CD4-positive, alpha-beta T cell treated with Interferon alpha-2 for 1 hour (primary cell): ENCODE data around the gene SLC24A3.

Experiments
- DNase-seq, 2 donors: peaks; one replicate each; pipeline ENCODE4 v3.0.0-alpha.2; 2020 to 2022

The SLC24A3 gene

DNA sequence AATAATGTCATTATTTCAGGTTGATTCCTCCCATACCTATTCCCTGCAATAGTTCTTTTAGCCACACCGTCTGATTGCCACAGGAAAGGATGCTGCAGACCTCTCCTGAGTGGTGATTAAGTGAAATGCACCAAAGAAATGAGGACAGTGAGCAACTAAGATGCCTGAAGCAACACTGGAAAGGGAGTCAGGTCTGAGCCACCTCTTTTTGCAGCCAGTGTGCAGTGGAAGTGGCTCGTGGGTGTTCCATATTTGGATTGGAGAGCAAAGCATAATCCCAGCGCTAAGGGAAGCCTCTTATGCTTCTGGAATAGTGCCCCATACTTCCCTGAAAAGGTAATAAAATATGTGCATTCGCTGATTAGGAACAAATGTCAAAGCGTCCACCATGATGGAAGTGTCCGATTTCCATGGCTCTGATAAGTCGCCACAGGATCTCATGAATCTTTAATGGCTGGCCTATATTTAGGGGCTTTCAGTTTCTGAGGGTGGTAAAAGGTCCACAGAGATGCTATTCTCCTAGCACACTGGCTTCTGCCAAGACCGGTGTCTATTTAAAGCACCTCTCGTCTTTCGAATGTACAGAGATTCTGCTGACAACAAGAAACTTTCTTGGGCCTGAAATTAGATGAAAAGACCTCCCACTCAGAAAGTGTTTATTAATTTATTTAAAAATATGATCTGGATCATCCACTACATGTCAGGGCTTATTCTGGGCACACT, 253.9 kb downstream of the SLC24A3 start:
- no peak for DNase-seq

DNA sequence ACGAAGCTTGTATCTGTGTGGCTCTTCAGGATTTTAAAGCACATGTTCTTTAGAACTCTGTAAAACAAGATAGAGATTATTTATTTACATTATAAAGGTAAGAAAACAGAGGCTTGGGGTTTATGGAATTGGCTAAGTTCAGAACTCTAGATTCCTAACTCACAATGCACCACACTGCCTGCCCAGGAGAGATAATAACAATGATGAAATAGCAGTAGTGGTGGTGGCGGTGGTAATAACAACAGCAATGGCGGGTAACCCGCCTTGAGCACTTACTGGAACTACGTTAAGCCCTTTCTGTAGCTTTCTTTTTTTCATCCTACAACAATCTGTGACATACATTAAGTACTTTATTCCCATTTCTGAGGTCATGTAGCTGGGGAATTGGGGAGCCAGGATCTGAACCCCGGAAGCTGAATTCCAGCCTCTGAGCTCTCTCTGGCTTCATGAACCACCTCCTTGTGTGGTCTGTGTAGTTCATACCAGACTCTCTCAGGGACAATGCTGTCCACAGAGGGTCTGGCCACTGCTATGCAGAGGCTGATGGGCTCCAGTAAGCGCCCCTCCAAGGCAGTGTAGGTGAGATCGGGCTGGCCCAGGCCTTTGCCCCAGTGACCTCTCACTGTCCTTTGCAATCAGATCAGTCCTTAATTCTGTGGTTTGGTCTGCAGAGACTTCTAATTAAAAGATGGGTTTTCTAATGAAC, 260.9 kb downstream of the SLC24A3 start:
- no peak for DNase-seq

- no peak for DNase-seq
Observed at GRCh38 chr20:19473922-19474286, 261.5 kb downstream of the SLC24A3 start.

- DNase-seq = no peak
Observed at GRCh38 chr20:19478320-19478895, 266.0 kb downstream of the SLC24A3 start.

GRCh38 chr20:19482726-19483125, 270.3 kb downstream of the SLC24A3 start:
- no peak for DNase-seq

GRCh38 chr20:19483309-19483708, 270.9 kb downstream of the SLC24A3 start:
- no peak for DNase-seq

DNA sequence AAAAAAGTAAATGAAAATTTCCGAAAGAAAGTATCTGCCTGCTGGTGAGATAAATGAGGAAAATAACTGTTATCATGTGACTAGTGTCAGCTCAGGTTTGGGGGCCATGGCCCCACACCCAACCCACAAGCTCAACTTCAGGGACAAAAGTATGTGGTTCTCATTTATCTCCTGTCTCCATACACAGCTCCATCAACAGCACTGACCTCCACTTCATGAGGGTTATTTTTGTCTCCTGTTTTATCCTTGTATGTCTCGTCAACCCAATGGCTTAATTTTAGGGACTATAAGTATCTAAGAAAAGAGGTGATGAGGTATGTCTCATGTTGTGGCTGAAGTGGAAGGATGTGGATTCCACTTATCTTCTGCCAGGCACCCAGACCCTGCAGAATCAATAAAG, 274.0 kb downstream of the SLC24A3 start:
- DNase-seq = no peak

- DNase-seq = no peak
Observed at GRCh38 chr20:19487420-19487819, 275.0 kb downstream of the SLC24A3 start.

DNA sequence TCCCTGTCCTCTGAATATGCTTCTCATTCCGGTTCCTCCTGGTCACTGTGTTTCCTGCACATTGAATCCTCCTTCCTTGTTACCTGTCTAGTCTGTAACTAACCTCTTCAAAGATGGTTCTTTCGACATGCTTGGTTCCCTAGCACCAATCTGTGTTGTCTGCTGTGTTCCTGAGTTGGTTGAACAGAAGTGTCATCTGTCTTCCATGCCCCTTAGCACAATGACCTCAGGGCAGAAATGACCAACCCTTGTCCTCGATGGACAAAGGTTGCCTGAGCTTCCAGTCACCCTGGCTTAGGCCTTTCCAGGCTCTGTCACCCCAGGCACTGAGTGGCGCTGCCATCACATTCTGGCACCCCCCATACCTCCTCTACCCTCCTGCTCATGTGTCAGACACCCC, 278.8 kb downstream of the SLC24A3 start:
- DNase-seq = no peak

- no peak for DNase-seq
Observed at GRCh38 chr20:19492116-19492515, 279.7 kb downstream of the SLC24A3 start.

- DNase-seq = no peak
Observed at GRCh38 chr20:19492687-19493336, 280.4 kb downstream of the SLC24A3 start.

- no peak for DNase-seq
Observed at GRCh38 chr20:19493794-19494495, 281.5 kb downstream of the SLC24A3 start.

- DNase-seq = no peak
Observed at GRCh38 chr20:19495905-19496703, 283.7 kb downstream of the SLC24A3 start.

DNA sequence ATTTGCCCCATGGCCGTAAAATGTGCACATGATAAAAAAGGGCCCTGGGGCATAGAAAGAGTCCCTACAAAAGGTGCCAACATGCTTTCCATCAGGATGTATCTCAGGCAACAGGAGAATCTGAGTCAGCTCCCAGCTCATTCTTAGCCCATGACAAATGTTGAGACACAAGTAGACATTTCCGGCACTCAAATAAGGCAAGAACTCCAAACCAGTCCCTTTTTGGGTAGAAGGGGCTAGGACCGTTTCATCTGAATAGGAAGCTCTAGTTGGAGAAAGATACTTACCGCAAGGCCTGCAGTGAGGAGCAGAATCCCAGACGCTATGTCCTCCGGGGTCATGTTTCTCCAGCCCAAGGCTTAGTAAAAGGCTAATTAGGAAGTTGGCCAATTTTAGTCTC, 284.6 kb downstream of the SLC24A3 start:
- DNase-seq = no peak

GRCh38 chr20:19498756-19499155, 286.3 kb downstream of the SLC24A3 start:
- no peak for DNase-seq

GRCh38 chr20:19501476-19502115, 289.2 kb downstream of the SLC24A3 start:
- DNase-seq = no peak

DNA sequence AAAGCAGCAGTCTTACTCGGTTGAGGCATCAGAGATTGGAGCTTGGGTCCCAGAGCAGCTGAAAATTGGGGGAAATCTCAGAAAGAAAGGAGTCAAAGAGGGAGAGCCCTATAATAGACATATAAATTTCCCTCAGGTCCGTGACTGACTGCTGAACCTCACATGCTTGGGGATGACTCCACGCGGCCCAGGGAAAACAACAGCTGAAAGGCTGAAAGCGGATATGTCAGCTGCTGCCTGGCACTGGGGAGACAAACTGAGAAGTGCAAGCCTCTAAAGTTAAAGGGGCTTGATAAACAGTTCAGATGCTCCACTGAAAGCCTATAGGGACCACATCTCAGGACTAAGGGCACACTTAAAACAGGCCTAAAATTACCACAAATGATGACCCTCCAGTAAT, 289.7 kb downstream of the SLC24A3 start:
- DNase-seq = no peak

DNA sequence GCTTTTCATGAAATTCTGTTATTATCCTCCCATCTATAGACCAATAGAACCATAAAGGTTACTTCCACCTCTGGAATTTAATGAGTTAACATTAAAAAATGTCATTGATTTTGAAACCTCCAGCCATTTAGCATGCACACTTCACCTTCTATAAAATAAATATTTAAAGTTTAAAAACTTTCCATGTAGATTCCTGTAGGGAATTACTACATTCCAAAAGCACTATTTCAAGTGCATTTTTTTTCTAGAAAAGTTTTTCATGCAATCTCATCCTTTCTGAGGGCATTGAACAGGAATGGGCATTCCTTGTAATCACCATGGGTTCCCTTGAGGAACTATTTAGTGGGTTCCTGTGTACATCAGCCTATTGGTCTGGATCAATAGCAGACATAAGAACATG, 291.8 kb downstream of the SLC24A3 start:
- DNase-seq = no peak

- DNase-seq = no peak
Observed at GRCh38 chr20:19506021-19506420, 293.6 kb downstream of the SLC24A3 start.

DNA sequence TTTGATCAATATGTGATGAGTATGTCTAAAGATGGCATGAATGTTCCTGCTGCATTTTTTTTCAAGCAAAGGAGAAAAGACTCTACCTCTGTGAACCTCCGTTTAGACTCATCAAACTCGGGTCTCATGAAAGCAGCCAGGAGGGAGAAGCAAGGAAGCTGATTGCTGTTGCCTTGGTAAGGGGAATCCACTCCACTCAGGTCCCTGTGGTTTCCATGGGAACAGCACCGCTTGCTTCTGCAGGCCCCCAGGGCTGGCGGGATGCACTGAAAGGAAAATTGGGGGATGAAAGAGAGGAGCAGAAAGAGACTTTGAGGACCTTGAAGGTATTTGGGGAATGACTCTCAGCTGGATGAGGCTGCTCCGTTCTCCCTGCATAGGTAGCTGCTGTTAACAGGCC, 296.0 kb downstream of the SLC24A3 start:
- DNase-seq = no peak

DNA sequence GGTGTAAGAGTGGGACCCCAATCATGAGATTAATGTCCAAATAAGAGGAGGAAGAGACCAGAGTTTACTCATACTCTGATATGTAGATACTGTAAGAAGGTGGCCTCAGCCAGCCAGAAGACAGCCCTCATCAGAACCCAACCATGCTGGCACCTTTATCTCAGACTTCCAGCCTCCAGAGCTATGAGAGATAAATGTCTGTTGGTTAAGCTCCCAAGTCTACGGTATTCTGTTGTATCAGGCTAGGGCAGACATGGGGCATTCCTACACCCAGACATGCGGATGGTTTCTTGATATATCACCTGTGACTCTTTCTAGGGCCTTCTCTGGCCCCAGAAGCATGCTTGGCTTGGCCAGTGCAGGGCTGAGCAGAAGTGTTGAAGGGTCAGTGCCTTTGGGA, 298.2 kb downstream of the SLC24A3 start:
- no peak for DNase-seq

DNA sequence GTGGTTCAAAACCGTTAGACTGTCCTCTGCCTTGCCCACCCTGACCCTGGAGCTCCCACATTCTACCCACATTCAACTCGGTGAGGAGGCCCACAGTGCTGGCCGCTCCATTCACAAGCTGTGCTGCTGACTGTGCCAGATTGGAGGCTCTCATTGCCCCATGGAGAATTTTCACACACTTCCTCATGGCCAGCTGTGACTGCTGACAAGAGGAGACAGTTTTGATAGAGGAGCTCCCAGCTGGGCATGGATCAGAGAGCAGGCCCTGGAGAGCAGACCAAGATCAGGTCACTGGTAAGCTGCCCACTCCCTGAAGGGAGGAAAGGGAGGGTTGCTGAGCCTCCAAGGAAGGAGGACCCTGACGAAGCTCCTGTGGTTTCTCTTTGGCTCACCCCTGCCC, 299.5 kb downstream of the SLC24A3 start:
- DNase-seq = no peak
